NCI-H748 (cell line): ENCODE measurements around the gene IL26.
A peak's percentile ranks its signal among the peaks of the same experiment; 100 is the strongest.

ENCODE experiments used
- DNase-seq: peaks from one replicate; lab custom pipeline; 2025; ENCODE audit not compliant: unreplicated experiment; lab: John Stamatoyannopoulos, UW

IL26 gene

GRCh38 chr12:68240079-68240478 lies 14.5 kb upstream of the IL26 start:
- peak; percentile 23 for DNase-seq

- DNase-seq, result peak; percentile 44
Measured at GRCh38 chr12:68239309-68239982, 13.8 kb upstream of the IL26 start.

- DNase-seq, result no peak
Measured at GRCh38 chr12:68237619-68238018, 12.0 kb upstream of the IL26 start.

- DNase-seq, result no peak
Measured at GRCh38 chr12:68237078-68237477, 11.5 kb upstream of the IL26 start.

- peak; percentile 71 for DNase-seq
Measured at GRCh38 chr12:68236421-68237059, 10.9 kb upstream of the IL26 start.

GRCh38 chr12:68235576-68235975 lies 10.0 kb upstream of the IL26 start:
- DNase-seq, result no peak

GRCh38 chr12:68234140-68234539 lies 8.5 kb upstream of the IL26 start:
- DNase-seq, result no peak

- no peak for DNase-seq
Measured at GRCh38 chr12:68233498-68233897, 7.9 kb upstream of the IL26 start.

GRCh38 chr12:68231691-68232090 lies 6.1 kb upstream of the IL26 start:
- no peak for DNase-seq

GRCh38 chr12:68231229-68231628 lies 5.6 kb upstream of the IL26 start:
- no peak for DNase-seq

- no peak for DNase-seq
Measured at GRCh38 chr12:68229956-68230355, 4.3 kb upstream of the IL26 start.

- DNase-seq, result no peak
Measured at GRCh38 chr12:68227356-68227755, 1.7 kb upstream of the IL26 start.

- no peak for DNase-seq
Measured at GRCh38 chr12:68224613-68225285, 861 bp downstream of the IL26 start.

GRCh38 chr12:68223067-68223747 lies 2.4 kb downstream of the IL26 start:
- DNase-seq, result peak; percentile 87

GRCh38 chr12:68222326-68222725 lies 3.3 kb downstream of the IL26 start:
- DNase-seq, result peak; percentile 81

- no peak for DNase-seq
Measured at GRCh38 chr12:68221497-68221896, 4.1 kb downstream of the IL26 start.

- DNase-seq, result no peak
Measured at GRCh38 chr12:68210875-68211274, 14.7 kb downstream of the IL26 start.

GRCh38 chr12:68209048-68209728 lies 16.4 kb downstream of the IL26 start:
- DNase-seq, result peak; percentile 81

- peak; percentile 93 for DNase-seq
Measured at GRCh38 chr12:68207276-68207675, 18.3 kb downstream of the IL26 start.

GRCh38 chr12:68206446-68206845 lies 19.2 kb downstream of the IL26 start:
- DNase-seq, result peak; percentile 90

- DNase-seq, result no peak
Measured at GRCh38 chr12:68203460-68203875, 22.1 kb downstream of the IL26 start.
